GM19397 (cell line): ENCODE measurements around the gene GUK1.
A peak's percentile ranks its signal among the peaks of the same experiment; 100 is the strongest.

ENCODE experiments used
- ATAC-seq: cut with Tn5 transposase; IDR thresholded peaks from one replicate; pipeline ENCODE4 v1.9.1; 2021; ENCODE audit warnings: mild to moderate bottlenecking, moderate library complexity; ENCODE audit not compliant: unreplicated experiment

The GUK1 gene

DNA sequence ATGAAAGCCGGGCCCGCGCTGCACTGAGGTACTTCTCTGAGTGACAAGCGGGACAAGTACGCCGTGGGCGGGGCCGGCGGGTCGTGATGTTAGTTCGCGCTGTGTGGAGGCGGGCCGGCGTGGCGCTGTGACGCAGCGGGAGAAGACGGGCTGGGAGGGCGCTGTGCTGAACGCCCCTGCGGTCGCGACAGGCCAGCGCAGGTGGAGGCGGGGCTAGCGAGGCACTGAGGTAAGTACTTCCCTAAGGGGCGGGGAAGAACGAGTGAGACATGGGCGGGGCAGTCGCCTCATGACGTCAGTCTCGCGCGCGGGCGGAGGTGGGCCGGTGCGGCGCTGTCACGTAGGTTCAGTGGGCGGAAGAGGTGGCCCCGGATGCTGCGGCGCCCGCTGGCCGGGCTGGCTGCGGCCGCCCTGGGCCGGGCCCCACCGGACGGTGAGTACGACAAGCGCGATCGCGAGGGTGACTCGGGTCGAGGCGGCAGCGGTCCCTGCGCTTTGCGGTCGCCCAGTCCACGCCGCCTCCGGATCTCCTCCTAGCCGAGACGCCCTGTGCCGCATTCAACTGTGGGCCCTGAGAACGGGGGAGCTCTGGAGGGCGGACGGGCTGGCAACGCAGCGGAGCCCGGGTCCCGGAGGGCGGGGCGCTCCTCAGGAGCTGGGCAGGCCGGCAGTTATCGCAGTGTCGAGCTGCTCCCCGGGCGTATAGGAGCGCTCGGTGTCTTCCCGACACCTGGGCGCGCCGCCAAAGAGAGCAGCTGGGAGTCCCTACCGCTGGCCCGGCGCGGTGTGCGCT, at the start of gene GUK1:
TSS of gene GUK1 (plus strand) at position 349 of the 793 bp plus-strand sequence. CDS start at position 373, 24 bp downstream.
- peak; percentile 92 for ATAC-seq

DNA sequence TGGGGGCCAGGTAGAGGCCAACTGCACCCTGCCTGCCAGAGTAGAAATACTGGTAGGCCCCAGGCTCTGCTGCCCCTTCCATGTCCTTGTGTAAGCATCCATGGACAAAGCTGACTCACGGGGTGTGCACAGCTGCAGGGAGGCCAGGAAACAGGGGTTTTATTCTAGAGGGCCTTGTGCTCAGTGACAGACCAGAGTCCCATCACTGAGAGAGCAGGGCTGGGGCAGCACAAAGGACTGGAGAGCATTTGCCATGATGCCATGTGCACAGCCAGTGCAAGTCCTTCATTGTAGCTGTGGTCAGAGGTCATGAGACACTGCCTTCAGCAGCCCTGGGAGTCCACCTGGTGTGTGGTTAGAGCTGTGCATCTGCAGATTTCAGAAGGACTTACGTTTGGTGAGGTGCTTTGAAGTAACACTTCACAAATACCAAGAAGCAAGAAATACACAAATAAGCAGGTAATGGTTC, 49.4 kb upstream of the GUK1 start:
- no peak for ATAC-seq

- ATAC-seq: no peak
Observed at GRCh38 chr1:228091084-228091483, 49.0 kb upstream of the GUK1 start.

DNA sequence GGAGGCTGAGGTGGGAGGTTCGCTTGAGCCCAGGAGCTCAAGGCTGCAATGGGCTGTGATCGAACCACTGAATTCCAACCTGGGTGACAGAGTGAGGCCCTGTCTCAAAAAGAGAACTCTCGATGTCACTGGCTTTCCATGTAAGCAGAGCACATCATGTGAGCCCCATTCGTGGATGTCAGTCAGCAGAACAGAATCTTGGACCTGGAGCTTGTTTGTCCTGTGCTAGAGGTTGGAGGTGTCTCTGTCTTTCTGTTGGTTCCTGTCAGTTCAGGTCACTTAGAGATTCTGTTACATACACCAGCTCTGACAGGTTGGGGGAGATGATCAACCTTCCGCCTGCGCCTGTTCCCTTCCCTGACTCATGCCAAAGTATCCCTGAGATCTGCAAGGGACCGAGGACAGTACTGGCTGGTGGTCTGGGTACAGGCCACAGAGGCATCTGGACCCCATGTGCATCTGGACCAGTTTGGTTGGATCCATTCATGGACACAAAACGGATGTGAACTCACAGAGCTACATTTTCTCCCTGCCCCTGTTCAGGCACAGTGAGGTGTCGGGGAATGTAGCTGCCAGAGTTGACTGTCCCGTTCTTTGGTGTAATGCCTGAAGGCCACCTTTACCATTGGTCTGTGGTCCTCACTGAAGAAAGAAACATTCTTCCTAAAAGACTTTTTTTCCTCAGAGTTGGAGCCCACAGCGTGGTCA, 47.6 kb upstream of the GUK1 start:
- no peak for ATAC-seq

DNA sequence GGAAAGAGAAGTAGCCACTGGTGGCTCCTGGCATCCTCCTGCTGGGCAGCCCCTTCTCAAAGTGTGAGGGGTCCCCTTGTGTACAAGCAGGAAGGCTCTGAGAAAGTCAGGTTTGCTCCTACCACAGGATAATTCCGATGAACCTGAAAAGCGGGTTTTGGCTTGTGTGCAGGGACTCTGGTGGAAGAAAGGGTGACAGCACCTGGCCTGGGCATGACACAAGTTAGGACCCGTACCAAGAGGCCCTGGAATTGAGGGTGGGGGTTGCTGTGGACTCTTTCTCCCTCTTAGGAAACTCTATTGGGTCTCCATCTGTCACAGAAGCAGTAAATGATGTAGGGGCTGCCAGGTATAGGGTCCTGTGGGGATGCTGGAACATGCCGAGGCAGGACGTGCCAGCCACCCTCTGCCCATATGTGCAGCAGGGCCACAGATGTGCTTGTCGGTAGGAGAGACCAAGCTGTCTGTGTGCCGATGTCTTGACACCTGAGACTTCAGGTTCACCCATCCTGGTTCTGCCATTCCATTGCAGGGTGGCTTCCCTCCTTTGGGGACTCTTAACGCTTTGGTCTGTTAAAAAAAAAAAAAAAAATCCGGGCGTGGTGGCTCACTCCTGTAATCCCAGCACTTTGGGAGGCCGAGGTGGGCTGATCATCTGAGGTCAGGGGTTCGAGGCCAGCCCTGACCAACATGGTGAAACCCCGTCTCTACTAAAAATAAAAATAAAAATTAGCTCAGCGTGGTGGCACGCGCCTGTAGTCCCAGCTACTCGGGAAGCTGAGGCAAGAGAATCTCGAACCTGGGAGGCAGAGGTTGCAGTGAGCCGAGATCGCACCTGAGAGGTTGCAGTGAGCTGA, 46.8 kb upstream of the GUK1 start:
- no peak for ATAC-seq

DNA sequence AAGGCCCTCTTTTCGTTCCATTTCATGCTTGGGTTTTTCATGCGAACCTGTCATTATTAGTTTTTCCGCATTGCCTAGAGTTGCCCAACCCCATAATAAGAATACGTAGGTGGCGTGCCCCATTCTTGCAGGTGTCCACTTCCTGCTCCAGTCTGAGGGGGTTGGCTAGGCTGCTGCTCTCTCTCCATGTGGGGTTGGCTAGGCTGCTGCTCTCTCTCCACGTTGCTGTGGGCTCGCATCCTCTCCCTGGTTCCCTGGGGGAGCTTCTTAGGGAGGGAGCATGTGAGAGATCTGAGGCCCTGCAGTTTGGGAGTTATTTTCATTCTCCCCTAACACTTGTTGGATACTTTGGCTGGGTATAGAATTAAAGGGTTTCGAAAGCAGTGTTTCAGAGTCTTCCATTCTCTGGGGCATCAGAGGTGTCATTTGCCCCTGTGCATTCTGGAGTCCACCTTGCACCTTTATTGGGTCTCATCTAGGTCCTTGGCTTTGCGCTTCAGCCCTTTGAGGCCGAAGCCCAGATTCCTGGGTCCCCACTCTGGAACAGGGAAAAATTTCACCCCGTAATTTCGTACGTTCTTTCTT, 45.6 kb upstream of the GUK1 start:
- no peak for ATAC-seq

- no peak for ATAC-seq
Observed at GRCh38 chr1:228095161-228095560, 44.9 kb upstream of the GUK1 start.

GRCh38 chr1:228095938-228096337, 44.1 kb upstream of the GUK1 start:
- no peak for ATAC-seq

GRCh38 chr1:228096416-228097332, 43.4 kb upstream of the GUK1 start:
- ATAC-seq: no peak

GRCh38 chr1:228097333-228098081, 42.6 kb upstream of the GUK1 start:
- no peak for ATAC-seq

DNA sequence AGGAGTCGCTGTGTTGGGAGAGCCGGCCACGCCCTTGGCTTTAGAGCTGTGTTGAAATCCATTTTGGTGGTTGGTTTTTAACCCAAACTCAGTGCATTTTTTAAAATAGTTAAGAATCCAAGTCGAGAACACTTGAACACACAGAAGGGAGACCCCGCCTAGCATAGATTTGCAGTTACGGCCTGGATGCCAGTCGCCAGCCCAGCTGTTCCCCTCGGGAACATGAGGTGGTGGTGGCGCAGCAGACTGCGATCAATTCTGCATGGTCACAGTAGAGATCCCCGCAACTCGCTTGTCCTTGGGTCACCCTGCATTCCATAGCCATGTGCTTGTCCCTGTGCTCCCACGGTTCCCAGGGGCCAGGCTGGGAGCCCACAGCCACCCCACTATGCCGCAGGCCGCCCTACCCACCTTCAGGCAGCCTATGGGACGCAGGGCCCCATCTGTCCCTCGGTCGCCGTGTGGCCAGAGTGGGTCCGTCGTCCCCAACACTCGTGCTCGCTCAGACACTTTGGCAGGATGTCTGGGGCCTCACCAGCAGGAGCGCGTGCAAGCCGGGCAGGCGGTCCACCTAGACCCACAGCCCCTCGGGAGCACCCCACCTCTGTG, 41.7 kb upstream of the GUK1 start:
- no peak for ATAC-seq

- ATAC-seq: no peak
Observed at GRCh38 chr1:228099331-228099732, 40.7 kb upstream of the GUK1 start.

GRCh38 chr1:228100822-228101613, 39.1 kb upstream of the GUK1 start:
- ATAC-seq: no peak

DNA sequence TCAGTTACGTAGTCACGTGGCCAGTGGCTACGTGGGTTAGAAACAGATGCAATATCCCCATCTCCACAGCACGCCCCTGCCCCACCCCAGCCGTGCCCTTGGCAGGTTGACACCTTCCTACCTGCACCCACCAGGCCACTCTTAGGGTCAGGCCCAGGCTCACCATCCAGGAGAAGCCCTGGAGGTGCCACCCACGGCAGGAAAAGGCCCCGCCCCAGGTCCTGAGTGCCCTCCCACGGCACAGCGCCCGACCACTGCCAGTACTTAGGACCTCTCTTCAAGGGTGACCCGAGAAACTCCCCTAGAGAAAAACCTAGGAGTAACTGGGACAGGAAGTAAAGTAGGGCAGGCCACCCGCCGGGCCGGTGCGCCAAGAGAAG, 38.5 kb upstream of the GUK1 start:
- ATAC-seq: no peak

GRCh38 chr1:228101994-228102790, 37.9 kb upstream of the GUK1 start:
- ATAC-seq: peak; percentile 23

DNA sequence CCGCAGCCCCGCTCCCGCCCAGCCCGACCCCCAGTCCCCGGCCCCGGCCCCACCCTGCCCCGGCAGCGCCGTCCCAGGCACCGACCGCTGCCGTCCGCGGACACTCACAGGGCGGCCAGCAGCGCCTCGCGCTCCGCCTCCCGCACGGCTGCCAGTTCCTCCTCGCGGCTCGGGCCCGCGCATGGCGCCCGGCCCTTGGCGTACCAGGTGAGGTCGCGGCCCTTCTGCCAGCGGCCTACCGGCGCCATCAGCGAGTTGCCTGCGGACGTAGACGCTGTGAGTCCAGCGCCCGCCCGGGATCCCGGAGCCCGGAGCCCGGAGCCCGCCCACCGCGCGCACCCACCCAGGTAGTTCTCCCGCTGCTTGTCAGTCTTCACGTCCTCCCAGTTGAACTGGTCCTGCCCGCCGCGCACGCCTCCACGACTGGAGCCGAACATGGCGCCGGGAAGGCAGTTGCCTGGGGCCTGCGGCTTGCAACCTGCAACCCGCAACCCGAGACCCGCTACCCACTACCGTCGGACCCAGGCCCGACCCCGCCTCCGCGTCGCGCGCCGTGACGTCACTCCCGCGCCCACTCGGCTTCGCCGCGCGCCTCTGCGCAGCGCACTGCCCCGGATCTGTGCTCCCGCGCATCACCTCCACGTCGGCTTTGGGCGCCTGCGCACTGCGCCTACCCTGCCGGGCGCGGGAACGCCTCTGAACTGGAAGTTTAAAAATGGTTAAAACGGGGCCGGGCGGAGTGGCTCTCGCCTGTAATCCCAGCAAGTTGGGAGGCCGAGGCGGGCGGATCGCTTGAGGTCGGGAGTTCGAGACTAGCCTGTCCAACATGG, 37.1 kb upstream of the GUK1 start, which contains the start of gene C1orf35:
TSS of gene C1orf35 (minus strand) at position 535 of the 830 bp plus-strand sequence. CDS start at position 437, 98 bp downstream.
- peak; percentile 74 for ATAC-seq
